Measurements from ENCODE around the gene NAALAD2.

Gene NAALAD2

DNA sequence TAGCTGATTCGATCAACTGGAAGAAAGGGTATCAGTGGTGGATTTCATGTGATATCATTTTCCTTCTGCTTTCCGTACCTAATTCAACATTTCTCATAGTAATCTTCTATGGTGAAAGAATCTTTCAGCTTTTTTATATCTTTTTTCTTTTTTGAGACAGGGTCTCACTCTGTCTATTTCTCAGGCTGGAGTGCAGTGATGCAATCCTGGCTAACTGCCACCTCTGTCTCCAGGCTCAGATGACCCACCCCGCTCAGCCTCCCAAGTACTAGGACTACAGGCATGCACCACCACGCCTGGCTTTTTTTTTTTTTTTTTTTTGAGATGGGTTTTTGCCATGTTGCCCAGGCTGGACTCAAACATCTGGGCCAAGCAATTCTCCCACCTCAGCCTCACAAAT lies 107.0 kb downstream of the NAALAD2 start:
- DNase-seq (ENCODE audit: low read depth in 2 of 2): no peak
